Left lung (tissue), 14 donors: ENCODE results near the gene OR13J1. TPM values are rescaled to one million over a fixed set of nuclear protein-coding genes. Genes with fewer than 3 reads are reported as not detected.

Experiments used
- ATAC-seq: fragments of 200-7000 bp; cut with Tn5 transposase; one replicate; pipeline ENCODE4 v1.9.1; 2020; ENCODE audit warnings: moderate library complexity
- DNase-seq, 4 donors: peaks; one replicate each; pipeline ENCODE4 v3.0.0-alpha.2; 2013 to 2020
- H3K27ac ChIP-seq, 2 donors: fragments of 200-600 bp; sonication (generic) in 1 of 2; one replicate each; pipeline versions ENCODE4 v1.5.0 to v1.8.0; 2020 to 2021
- H3K27me3 ChIP-seq, 2 donors: fragments of 200-600 bp; sonication (generic) in 1 of 2; one replicate each; pipeline versions ENCODE4 v1.5.0 to v1.8.0; 2020 to 2021
- H3K36me3 ChIP-seq, 2 donors: fragments of 200-600 bp; sonication (generic) in 1 of 2; one replicate each; pipeline versions ENCODE4 v1.5.0 to v1.8.0; 2020 to 2021
- H3K4me1 ChIP-seq, 2 donors: fragments of 200-600 bp; one replicate each; pipeline ENCODE4 v1.8.0; 2021
- H3K4me3 ChIP-seq, 2 donors: fragments of 200-600 bp; sonication (generic) in 1 of 2; one replicate each; pipeline versions ENCODE4 v1.5.0 to v1.8.0; 2020 to 2021; ENCODE audit warnings: mild to moderate bottlenecking in 1 of 2
- H3K9me3 ChIP-seq, 2 donors: fragments of 200-600 bp; sonication (generic) in 1 of 2; one replicate each; pipeline versions ENCODE4 v1.5.0 to v1.8.0; 2020 to 2021
- CTCF ChIP-seq, 2 donors: fragments of 200-600 bp; sonication (generic) in 1 of 2; IDR thresholded peaks; one replicate each; pipeline versions ENCODE4 v1.5.0 to v1.8.0; 2021; ENCODE audit warnings: antibody characterized with exemption in 2 of 2
- intact Hi-C, 2 donors: fragments of 100-400 bp; cut with DNase I; formaldehyde crosslinking; loops; one replicate each; pipeline versions ENCODE4 v1.11.2 to v1.14.2; 2022
- long read RNA-seq, 12 donors: library from polyadenylated mRNA in 2 of 12; unstranded in 2 of 12; transcript quantifications; one replicate each; pipeline ENCODE4 v2.0.0 and lab custom pipeline, GENCODE V29; 2019 to 2026
- polyA plus RNA-seq, 6 donors: library from polyadenylated mRNA; unstranded; fragments of 120-200 nt; gene quantifications; one replicate each; pipeline ENCODE4 v1.2.1, GENCODE V29; 2013; ENCODE audit not compliant: insufficient read length in 6 of 6
- total RNA-seq, 2 donors: library from RNA; stranded (reverse); fragmentation: NEBNext Ultra II Directional; extraction: Animal tissue kit (Norgen Biotek cat#: 25700); gene quantifications; one replicate each; pipeline ENCODE4 v1.2.1, GENCODE V29; 2021
- donor health status: DM: no; HTN: yes; CAD: no.
- donor health status: DM: no; HTN: no; CAD: no.

The OR13J1 gene
- total RNA-seq (not detected), polyA plus RNA-seq (under 1 TPM in 1 of 6 donors, not detected in 5; 0.10 TPM)
- long read RNA-seq, donor 1 = 0 reads
- long read RNA-seq, donor 2 = 0 reads
- long read RNA-seq, donor 3 = 0 reads
- long read RNA-seq, donor 4 = 0 reads
- long read RNA-seq, donor 5 = 0 reads
- long read RNA-seq, donor 6 = 0 reads
- long read RNA-seq, donor 7, partial matches to known transcripts = 0 of 1 reads
- long read RNA-seq, donor 7, other reads (novel, unspliced or antisense) = 0 of 1 reads
- long read RNA-seq, donor 8 = 0 reads
- long read RNA-seq, donor 9 = 0 reads
- long read RNA-seq, donor 10 = 0 reads
- long read RNA-seq, donor 11 = 0 reads
- long read RNA-seq, donor 12 = 0 reads

- intact Hi-C loops = no loop called here
- Histone ChIP-seq H3K9me3 (no peaks in the 10 kb centered on the region), H3K36me3 (no peaks in the 10 kb centered on the region), H3K27ac (no peak within 1 kb of the TSS), H3K4me1 (no peaks in the 10 kb centered on the region), H3K4me3 (no peak within 1 kb of the TSS), H3K27me3 (peaks cover 0 to 21% of the 10 kb centered on the region in 2 donors)
- ATAC-seq (no peak), DNase-seq (no peak)
- TF ChIP-seq CTCF (IDR thresholded peaks at IDR 0.05) = no peak
Measured at GRCh38 chr9:35870351-35870923, at the start of gene OR13J1. OR13J1 (minus strand) TSS chr9:35870401; CDS start chr9:35870401, 0 bp downstream.

- peaks cover 2 to 3% of the 10 kb centered on the region in 2 donors for H3K4me1 ChIP-seq
- intact Hi-C loops = no loop called here
- H3K9me3 ChIP-seq = no peaks in the 10 kb centered on the region
- no peaks in the 10 kb centered on the region for H3K27me3 ChIP-seq
- DNase-seq = no peak
- no peak overlapping the region for H3K4me3 ChIP-seq
- no peak for TF ChIP-seq CTCF (IDR thresholded peaks at IDR 0.05)
- peak overlapping the region; percentile 15 to 45 for H3K27ac ChIP-seq
- no peaks in the 10 kb centered on the region for H3K36me3 ChIP-seq
- no peak for ATAC-seq
Measured at GRCh38 chr9:35919212-35920008, 49.2 kb upstream of the OR13J1 start.

- TF ChIP-seq CTCF (IDR thresholded peaks at IDR 0.05) = no peak
- Histone ChIP-seq H3K9me3 (no peaks in the 10 kb centered on the region), H3K27ac (peak overlapping the region; percentile 15 to 45), H3K36me3 (no peaks in the 10 kb centered on the region), H3K4me1 (peaks cover 0 to 3% of the 10 kb centered on the region in 2 donors), H3K4me3 (no peak overlapping the region), H3K27me3 (no peaks in the 10 kb centered on the region)
- intact Hi-C loops = no loop called here
- DNase-seq (no peak), ATAC-seq (no peak)
Measured at GRCh38 chr9:35918780-35919179, 48.6 kb upstream of the OR13J1 start.

- Histone ChIP-seq H3K27ac (no peak overlapping the region), H3K36me3 (no peaks in the 10 kb centered on the region), H3K4me3 (no peak overlapping the region), H3K27me3 (no peaks in the 10 kb centered on the region), H3K4me1 (peaks cover 0 to 3% of the 10 kb centered on the region in 2 donors), H3K9me3 (no peaks in the 10 kb centered on the region)
- intact Hi-C loops = no loop called here
- ATAC-seq (no peak), DNase-seq (no peak)
- no peak for TF ChIP-seq CTCF (IDR thresholded peaks at IDR 0.05)
Measured at GRCh38 chr9:35917261-35917660, 47.1 kb upstream of the OR13J1 start.
